HEK293T (cell line): ENCODE measurements around the gene RBMS1.

ENCODE experiments used
- BHLHE40 ChIP-seq: fragments of 450-650 bp; IDR thresholded peaks from 2 replicates; pipeline ENCODE4 v1.6.1; 2016; ENCODE audit warnings: mild to moderate bottlenecking, moderate library complexity, borderline replicate concordance
- FOXA1 ChIP-seq: fragments of 450-650 bp; IDR thresholded peaks from 2 replicates; pipeline ENCODE4 v1.6.1; 2016; ENCODE audit warnings: mild to moderate bottlenecking
- PKNOX1 ChIP-seq: fragments of 450-650 bp; IDR thresholded peaks from 2 replicates; pipeline ENCODE4 v1.6.1; 2016
- TARDBP ChIP-seq: fragments of 450-650 bp; IDR thresholded peaks from 2 replicates; pipeline ENCODE4 v1.6.1; 2016

- TF ChIP-seq FOXA1 (no peak), TARDBP (no peak), BHLHE40 (no peak), PKNOX1 (no peak)
These were observed 172.6 kb downstream of the RBMS1 start for GRCh38 chr2:160321006-160321405.
